Endothelial cell of umbilical vein (primary cell): ENCODE measurements around the gene RAPGEF4. TPM values are rescaled to one million over a fixed set of nuclear protein-coding genes. Genes with fewer than 3 reads are reported as not detected.

Experiments used
- BruUV-seq: library from RNA; stranded (reverse); fragments of 400-500 nt; replicated peaks from 2 replicates; lab custom pipeline; 2021; lab: Mats Ljungman, UMichigan
- CTCF ChIA-PET: fragments of 300-600, 350-600 bp; sonication (Branson Sonifier 250); formaldehyde crosslinking; loops from one replicate; lab custom pipeline; 2021; ENCODE audit warnings: antibody characterized with exemption, inconsistent platforms; lab: Charles Lee
- POLR2A ChIA-PET: fragments of 300-600, 350-600 bp; sonication (Branson Sonifier 250); formaldehyde crosslinking; loops from one replicate; lab custom pipeline; 2021; ENCODE audit warnings: antibody characterized with exemption, inconsistent platforms; lab: Charles Lee
- DNase-seq: peaks from one replicate; pipeline ENCODE4 v3.0.0-alpha.2; 2011; ENCODE audit warnings: low read depth, low spot score
- FAIRE-seq: peaks from 2 replicates; lab custom pipeline; 2011; peaks lifted over from hg19 to GRCh38; lab: Jason Lieb, UNC
- H2AFZ ChIP-seq: 2 replicates; pipeline ENCODE4 v1.6.0; 2012; ENCODE audit warnings: low read depth, low read length, control low read depth, inconsistent platforms
- H3K27ac ChIP-seq: 2 replicates; pipeline ENCODE4 v1.5.1; 2011; ENCODE audit warnings: low read depth, mild to moderate bottlenecking, control low read depth, low read length, moderate library complexity; ENCODE audit not compliant: insufficient read depth
- H3K27me3 ChIP-seq, 2 experiments: 2 replicates each; pipeline versions ENCODE4 v1.6.0 to v1.6.1; 2011; ENCODE audit warnings: low read length in 2 of 2, mixed read lengths in 1 of 2; ENCODE audit not compliant: control insufficient read depth in 2 of 2, insufficient read depth in 2 of 2
- H3K36me3 ChIP-seq, 2 experiments: 2 replicates in 1 of 2; 3 replicates in 1 of 2; pipeline ENCODE4 v1.5.1; 2011; ENCODE audit warnings: low read length in 2 of 2, mild to moderate bottlenecking in 1 of 2, moderate library complexity in 1 of 2; ENCODE audit not compliant: control insufficient read depth in 2 of 2, insufficient read depth in 2 of 2; ENCODE audit errors: extremely low read depth in 1 of 2
- H3K4me1 ChIP-seq: 3 replicates; pipeline ENCODE4 v1.5.1; 2011; ENCODE audit warnings: mild to moderate bottlenecking, low read length; ENCODE audit not compliant: control insufficient read depth, insufficient read depth; ENCODE audit errors: extremely low read depth
- H3K4me2 ChIP-seq: 2 replicates; pipeline ENCODE4 v1.6.1; 2011; ENCODE audit warnings: low read length, control low read depth, mixed read lengths; ENCODE audit not compliant: insufficient read depth
- H3K4me3 ChIP-seq, 3 experiments: fragments of 200-600 bp in 1 of 3; sonication (generic), shearing (Covaris generic) in 1 of 3; replicated peaks in 1 of 3; 2 replicates each; pipeline ENCODE4 v1.5.1; 2011 to 2016; ENCODE audit warnings: control low read depth in 3 of 3, low read length in 3 of 3, mild to moderate bottlenecking in 2 of 3, inconsistent platforms in 1 of 3, low read depth in 1 of 3, moderate library complexity in 1 of 3; ENCODE audit not compliant: insufficient read depth in 1 of 3
- H3K79me2 ChIP-seq: 2 replicates; pipeline ENCODE4 v1.6.0; 2012; ENCODE audit warnings: low read length, inconsistent platforms; ENCODE audit not compliant: control insufficient read depth, insufficient read depth
- H3K9ac ChIP-seq: replicated peaks from 2 replicates; pipeline ENCODE3; 2011; ENCODE audit warnings: low read length, control low read depth; ENCODE audit not compliant: insufficient read depth; ENCODE audit errors: extremely low read depth
- H3K9me1 ChIP-seq: replicated peaks from 3 replicates; pipeline ENCODE4 v1.6.0; 2011; ENCODE audit warnings: mild to moderate bottlenecking, low read length; ENCODE audit not compliant: control insufficient read depth, insufficient read depth; ENCODE audit errors: extremely low read depth
- H3K9me3 ChIP-seq: replicated peaks from 2 replicates; pipeline ENCODE4 v1.5.1; 2012; ENCODE audit warnings: low read length, inconsistent platforms; ENCODE audit not compliant: control insufficient read depth, insufficient read depth
- H4K20me1 ChIP-seq: replicated peaks from 2 replicates; pipeline ENCODE3; 2011; ENCODE audit warnings: mild to moderate bottlenecking, low read length; ENCODE audit not compliant: control insufficient read depth, insufficient read depth; ENCODE audit errors: extremely low read depth
- EZH2 ChIP-seq: IDR thresholded peaks from 2 replicates; pipeline ENCODE4 v1.6.1; 2012; ENCODE audit warnings: borderline replicate concordance, low read depth, mild to moderate bottlenecking, moderate library complexity, low read length, inconsistent platforms; ENCODE audit not compliant: severe bottlenecking
- FOS ChIP-seq: IDR thresholded peaks from 2 replicates; pipeline ENCODE4 v1.6.1; 2011; ENCODE audit warnings: mild to moderate bottlenecking, low read length, moderate library complexity, borderline replicate concordance; ENCODE audit not compliant: insufficient read depth
- GATA2 ChIP-seq: IDR thresholded peaks from 2 replicates; pipeline ENCODE4 v1.7.0; 2011; ENCODE audit warnings: low read depth, mild to moderate bottlenecking, moderate library complexity, mixed read lengths, low read length; ENCODE audit not compliant: insufficient read length, insufficient read depth
- JUN ChIP-seq: IDR thresholded peaks from 2 replicates; pipeline ENCODE4 v1.6.1; 2011; ENCODE audit warnings: borderline replicate concordance, low read depth; ENCODE audit not compliant: insufficient read length, insufficient read depth
- MYC ChIP-seq: IDR thresholded peaks from one replicate; pipeline ENCODE4 v1.6.1; 2011; ENCODE audit warnings: mild to moderate bottlenecking, low read depth, low read length
- POLR2A ChIP-seq: IDR thresholded peaks from 2 replicates; pipeline ENCODE4 v1.6.1; 2012; ENCODE audit warnings: low read depth, mild to moderate bottlenecking, control low read depth, low read length
- POLR2AphosphoS5 ChIP-seq: IDR thresholded peaks from 2 replicates; pipeline ENCODE4 v1.6.1; 2012; ENCODE audit warnings: low read depth, mild to moderate bottlenecking, control low read depth, low read length, moderate library complexity; ENCODE audit not compliant: insufficient read depth
- dilution Hi-C: fragments of 300-500 bp; cut with MboI; formaldehyde crosslinking; loops from one replicate; pipeline ENCODE4 v1.15.0; 2019; ENCODE audit warnings: low sequenced_read_pairs; ENCODE audit not compliant: extremely low pct_ligation_motif_present
- intact Hi-C: fragments of 100-400 bp; cut with micrococcal nuclease; formaldehyde crosslinking; loops from one replicate; pipeline ENCODE4 v1.10.0; 2022
- polyA plus RNA-seq, 4 experiments: library from polyadenylated mRNA; depleted of rRNA in 3 of 4; stranded (reverse) in 3 of 4; unstranded in 1 of 4; fragments of >200 nt; gene quantifications; 2 replicates each; pipeline versions ENCODE4 v1.2.1 to v1.2.3, GENCODE V29; 2011 to 2012; ENCODE audit warnings: missing spikeins in 1 of 4
- total RNA-seq: library from RNA; stranded (reverse); gene quantifications from 2 replicates; pipeline ENCODE4 v1.2.3, GENCODE V29; 2021
- TF ChIP-seq, protein P1 (sequence below), 2 donors: IDR thresholded peaks; 1 replicate in 1 of 2; 2 replicates in 1 of 2; pipeline ENCODE4 v1.5.1; 2011; ENCODE audit warnings: low read length in 2 of 2, mild to moderate bottlenecking in 2 of 2, moderate library complexity in 2 of 2, control low read depth in 1 of 2, inconsistent platforms in 1 of 2, low read depth in 1 of 2; ENCODE audit not compliant: insufficient read depth in 1 of 2; ENCODE audit errors: extremely low read depth in 1 of 2
- TF ChIP-seq, protein P2 (sequence below): IDR thresholded peaks from 2 replicates; pipeline ENCODE4 v1.6.1; 2011; ENCODE audit not compliant: insufficient read depth, insufficient read length

The RAPGEF4 gene
- total and polyA plus RNA-seq, 2 donors (not counting 3 experiments of a cell fraction or from before 2014, with no cell fraction given), result 7.2 to 9.2 TPM

DNA sequence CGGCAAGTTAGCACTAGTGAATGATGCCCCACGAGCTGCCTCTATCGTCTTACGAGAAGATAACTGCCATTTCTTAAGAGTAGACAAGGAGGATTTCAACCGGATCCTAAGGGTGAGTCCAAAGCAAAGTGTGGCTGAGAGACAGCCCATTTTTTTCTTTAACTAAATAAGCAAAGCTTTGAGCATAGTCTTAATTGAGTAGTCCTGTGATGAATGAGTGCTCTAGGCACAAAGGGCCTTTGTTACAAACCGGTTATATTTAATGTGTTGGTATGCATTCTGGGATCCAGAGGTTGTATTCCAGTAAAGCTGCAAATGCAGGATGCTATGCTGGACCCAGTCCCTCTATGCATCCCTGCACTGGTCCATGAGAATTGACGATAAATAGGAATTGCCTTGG is 253.1 kb downstream of the RAPGEF4 start:
- FAIRE-seq, result no peak
- H4K20me1 ChIP-seq, result no peaks in the 10 kb centered on the region
- no peaks in the 10 kb centered on the region for H3K27me3 ChIP-seq
- no peak overlapping the region for H3K27ac ChIP-seq
- no peaks in the 10 kb centered on the region for H3K79me2 ChIP-seq
- H2AFZ ChIP-seq, result no peak overlapping the region
- peaks cover 12% of the 10 kb centered on the region for H3K4me1 ChIP-seq
- intact Hi-C loops, result no loop called here
- H3K9ac ChIP-seq, result no peak overlapping the region
- DNase-seq, result no peak
- ChIA-PET CTCF (no interaction called here), POLR2A (no interaction called here)
- no peaks in the 10 kb centered on the region for H3K9me1 ChIP-seq
- dilution Hi-C loops, result no loop called here
- no peak overlapping the region for H3K4me3 ChIP-seq
- no peak overlapping the region for H3K4me2 ChIP-seq
- BruUV-seq, result no TSS peak
- H3K9me3 ChIP-seq, result no peaks in the 10 kb centered on the region
- peaks cover 0 to 5% of the 10 kb centered on the region in 2 experiments for H3K36me3 ChIP-seq
- TF ChIP-seq MYC (no peak), FOS (no peak), JUN (no peak), POLR2AphosphoS5 (no peak), POLR2A (no peak), GATA2 (no peak), EZH2 (no peak)
- TF ChIP-seq, protein P1, sequence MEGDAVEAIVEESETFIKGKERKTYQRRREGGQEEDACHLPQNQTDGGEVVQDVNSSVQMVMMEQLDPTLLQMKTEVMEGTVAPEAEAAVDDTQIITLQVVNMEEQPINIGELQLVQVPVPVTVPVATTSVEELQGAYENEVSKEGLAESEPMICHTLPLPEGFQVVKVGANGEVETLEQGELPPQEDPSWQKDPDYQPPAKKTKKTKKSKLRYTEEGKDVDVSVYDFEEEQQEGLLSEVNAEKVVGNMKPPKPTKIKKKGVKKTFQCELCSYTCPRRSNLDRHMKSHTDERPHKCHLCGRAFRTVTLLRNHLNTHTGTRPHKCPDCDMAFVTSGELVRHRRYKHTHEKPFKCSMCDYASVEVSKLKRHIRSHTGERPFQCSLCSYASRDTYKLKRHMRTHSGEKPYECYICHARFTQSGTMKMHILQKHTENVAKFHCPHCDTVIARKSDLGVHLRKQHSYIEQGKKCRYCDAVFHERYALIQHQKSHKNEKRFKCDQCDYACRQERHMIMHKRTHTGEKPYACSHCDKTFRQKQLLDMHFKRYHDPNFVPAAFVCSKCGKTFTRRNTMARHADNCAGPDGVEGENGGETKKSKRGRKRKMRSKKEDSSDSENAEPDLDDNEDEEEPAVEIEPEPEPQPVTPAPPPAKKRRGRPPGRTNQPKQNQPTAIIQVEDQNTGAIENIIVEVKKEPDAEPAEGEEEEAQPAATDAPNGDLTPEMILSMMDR (IDR thresholded peaks at IDR 0.05; ENCODE audit: extremely low read depth in 1 of 2, insufficient read depth in 1 of 2, low read depth in 1 of 2, low read length in 2 of 2), result no peak
- TF ChIP-seq, protein P2, sequence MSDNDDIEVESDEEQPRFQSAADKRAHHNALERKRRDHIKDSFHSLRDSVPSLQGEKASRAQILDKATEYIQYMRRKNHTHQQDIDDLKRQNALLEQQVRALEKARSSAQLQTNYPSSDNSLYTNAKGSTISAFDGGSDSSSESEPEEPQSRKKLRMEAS, result no peak
